ENCODE data around the gene KCTD1.

The KCTD1 gene

DNA sequence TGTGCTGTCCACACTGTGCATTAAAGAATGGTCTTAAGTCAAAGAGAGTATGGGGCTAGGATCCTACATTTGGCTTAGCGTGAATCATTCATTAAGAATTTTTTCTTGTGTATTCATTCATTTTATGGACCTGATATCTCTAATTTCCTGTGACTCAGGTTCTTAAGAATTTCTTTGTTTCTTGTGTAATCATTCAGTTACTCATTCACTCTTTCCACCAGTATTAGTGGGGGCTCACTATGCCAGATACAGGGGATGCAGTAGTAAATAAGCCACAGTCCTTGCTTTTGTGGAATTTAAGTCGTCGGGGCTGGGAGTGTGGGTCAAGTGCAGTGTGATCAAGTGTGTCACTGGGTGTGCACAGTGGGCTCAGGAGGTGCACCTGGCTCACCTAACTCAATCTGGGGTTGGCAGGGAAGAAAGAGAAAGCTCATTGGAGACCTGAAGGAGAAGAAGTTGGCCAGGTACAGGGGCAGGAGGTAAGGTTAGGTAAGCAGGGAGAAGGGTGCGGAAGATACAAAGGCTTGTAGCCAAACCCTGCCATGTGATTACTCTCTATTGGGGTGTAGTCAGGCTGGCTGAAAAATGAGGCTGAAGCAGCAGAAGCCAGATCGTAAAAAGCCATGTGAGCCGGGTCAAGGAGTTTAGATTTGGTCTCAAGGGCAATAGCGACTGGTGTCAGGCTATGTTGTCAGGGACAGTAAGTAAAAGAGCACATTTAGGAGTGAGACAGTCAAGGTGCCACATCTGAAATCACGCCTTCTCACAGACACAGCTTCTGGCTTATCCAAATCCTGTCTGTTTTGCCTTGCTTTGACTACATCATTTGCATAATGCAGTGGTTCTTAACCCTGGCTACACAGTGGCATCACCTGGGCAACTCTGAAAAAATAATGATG is 67.2 kb downstream of the KCTD1 start:
- DNase-seq = no peak

DNA sequence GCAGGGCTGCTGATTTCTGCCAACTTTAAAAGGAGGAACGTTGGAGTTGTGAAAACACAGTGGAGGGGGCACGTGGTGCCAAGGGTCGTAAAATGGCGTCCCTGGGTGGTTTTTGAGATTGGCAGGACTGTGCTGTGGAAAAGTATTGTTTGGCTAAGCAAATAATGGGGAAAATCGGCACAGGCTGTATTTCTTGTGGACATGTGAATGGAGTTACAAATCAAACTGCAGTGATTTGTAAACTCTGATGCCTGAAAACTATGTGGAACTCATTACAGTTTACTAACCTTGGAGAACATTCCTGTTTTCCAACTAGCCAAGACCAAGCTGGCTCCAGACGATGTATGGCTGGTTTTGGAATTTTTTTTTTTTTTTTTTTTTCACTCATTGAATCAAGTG is 68.7 kb downstream of the KCTD1 start:
- no peak for DNase-seq

DNA sequence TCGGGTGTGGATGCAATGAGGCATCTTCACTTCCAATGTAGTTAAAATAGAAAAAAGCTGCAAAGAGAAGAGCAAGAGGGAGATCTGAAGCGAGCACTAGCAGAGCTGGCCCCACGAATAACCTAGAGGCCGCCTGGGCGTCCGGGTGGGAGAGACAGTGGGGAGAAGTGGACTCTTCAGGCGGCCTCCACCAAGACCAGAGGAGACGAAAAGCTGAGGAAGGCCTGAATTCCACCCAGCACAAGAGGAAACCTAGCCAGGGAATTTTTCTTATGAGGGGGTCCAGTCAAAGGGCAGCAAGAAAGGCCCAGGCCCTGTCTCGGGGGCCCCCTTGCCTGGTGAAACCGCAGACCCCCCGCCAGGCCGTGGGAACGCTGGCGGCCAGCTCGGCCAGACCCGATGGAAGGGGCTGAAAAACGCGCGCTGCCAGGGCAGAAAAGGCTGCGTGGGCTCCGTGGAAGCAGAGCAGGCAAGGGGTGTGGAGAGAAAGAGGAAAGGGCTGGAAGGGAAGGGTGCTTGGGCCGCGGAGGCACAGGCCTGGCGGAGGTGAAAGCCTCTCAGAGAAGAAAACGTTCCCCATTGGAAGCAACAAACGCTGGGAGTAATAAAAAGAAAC is 69.2 kb downstream of the KCTD1 start:
- DNase-seq = no peak

DNA sequence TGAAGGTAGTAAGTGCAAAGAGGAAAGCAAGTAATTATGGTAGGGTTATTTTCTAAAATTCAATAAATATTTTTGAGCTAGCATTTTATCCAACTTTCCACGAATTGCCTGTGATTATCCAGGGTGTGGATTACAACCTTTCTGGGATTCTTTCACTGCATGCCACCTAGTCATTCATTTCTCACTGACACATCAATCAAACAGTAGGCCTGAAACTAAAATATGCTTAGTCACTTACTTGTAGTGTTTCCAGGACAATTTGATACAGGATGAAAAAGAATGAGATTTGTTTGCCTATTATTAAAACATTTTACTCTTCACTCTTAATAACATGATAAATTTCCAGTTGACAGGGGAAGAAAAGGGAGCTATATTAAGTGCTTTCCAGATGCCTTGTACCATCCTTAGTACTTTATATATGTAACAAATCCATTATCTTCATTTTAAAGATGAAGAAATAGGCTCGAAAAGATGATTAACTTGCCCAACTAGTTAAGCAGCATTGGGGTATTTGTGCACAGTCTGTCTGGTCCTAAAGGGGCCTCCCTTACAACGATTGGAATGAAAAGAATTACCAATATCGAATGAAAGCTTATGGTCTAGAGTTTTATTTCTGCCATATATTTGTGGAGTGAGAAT is 70.4 kb downstream of the KCTD1 start:
- no peak for DNase-seq

DNA sequence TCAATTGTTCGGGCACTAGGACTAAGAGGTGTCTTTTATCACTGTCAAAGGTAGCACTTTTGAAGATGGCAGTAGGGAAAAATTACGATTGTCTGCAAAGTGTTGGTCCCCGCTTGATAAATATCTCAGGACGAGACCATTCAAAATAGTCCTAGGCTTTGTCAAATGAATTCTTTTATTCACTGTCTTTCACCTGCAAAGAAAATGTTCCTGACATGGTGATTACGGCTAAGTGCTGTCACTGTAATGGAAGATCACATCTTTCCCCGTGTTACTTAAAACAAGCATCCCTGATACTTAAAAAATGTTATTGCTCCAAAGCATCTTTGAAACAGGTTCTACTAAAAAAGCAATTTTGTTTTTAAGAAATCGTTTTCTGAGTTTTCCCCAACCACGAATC is 71.7 kb downstream of the KCTD1 start:
- no peak for DNase-seq

DNA sequence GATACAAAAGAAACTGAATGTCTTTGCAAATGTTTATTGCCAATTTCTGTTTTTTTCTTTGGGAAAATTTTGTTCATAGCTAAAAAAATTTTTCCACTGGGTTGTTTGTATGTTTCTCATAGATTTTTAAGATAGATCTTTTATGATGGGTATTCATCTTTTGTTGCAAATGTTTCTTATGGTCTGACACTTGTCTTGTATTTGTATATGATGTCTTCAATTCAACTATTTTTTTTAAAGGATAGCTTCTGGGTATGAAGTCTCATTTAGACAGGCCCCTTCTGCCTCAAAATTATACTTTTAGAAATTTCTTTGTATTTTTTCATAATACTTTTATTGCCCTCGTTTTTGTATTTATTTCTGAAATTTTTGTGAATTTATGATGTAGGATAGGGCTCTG is 73.8 kb downstream of the KCTD1 start:
- DNase-seq = no peak

DNA sequence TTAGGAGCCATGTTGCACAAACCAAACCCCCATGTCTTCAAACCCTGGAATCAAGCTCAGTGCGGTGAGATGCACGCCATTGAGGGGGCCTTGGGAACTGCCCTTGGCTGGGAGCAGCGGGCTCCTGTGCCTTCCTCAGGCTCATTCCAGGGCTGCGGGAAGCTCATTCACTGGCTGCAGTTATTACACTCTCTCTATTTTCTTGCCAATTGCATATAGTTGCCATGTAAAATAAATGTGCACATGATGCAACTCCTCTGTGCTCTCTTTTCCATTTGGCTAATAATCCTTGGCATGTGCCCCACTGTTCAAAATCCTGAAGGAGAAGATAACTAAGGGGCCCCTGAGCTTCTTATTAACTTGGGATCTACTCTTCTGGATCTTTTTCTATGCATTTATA is 74.7 kb downstream of the KCTD1 start:
- DNase-seq = no peak

DNA sequence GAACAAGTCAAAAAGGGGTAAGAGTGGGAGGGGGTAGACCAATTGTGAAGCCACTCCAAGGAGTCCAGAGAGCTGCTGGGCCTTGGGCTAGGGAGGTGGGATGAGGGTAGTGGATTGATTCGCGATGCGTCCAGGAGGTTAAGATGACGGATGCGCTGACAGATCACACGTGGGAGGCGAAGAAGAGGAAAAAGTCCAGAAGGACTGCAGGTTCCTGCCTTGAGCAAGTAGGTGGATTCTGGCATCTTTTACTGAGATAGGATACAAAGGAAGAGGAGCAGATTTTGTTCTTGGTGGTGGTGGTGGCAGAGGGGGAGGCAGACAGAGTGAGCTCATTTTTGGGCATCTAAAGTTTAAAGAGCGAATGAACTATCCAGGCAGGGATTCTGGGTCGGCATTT is 76.5 kb downstream of the KCTD1 start:
- no peak for DNase-seq

DNA sequence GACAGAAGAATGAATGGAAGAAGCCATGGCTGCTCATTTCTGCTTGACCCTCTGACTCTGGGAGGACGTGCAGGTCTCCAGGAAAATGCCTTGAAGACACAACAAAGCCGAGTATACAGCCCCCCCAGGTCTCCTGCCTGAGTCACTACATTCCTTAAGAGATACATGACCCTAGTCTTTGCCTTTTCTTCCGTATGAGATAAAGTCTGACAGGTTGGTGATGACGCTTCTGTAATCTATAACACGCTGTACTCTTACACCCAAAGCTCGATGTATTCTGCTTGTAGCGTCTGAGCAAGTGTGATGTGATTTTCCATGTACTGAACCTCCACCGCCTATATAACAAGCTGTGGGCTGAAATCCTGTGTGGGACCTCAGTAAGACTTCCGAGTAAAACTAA is 77.3 kb downstream of the KCTD1 start:
- DNase-seq = no peak

DNA sequence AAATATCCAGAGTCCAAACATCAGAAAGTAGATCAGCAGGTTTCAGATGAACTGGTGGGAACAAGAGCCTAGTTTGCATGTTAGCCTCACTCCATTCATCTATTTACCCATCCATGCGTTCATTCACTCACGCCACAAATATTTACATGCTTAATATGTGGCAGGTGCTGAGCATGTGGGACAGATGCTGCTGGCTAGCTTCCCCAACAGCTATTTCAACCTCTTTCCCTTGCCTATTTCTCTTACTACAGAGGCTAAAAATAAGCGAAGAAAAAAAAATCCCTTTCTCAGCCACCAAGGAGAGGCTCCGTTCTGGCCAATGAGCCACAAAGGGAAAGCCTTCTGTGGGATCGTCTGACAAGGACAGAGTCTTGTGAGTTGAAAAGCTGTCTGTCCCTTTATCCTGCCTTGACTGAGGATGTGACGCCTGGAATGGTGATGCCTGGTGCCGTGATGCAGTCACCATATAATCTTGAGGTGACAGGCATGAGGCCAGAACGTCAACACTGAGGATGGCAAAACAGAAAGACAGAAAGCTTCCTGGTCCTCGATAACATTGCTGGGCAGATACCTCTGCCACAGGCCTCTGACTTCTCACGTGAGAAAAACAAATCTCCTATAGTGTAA is 78.2 kb downstream of the KCTD1 start:
- DNase-seq = no peak

DNA sequence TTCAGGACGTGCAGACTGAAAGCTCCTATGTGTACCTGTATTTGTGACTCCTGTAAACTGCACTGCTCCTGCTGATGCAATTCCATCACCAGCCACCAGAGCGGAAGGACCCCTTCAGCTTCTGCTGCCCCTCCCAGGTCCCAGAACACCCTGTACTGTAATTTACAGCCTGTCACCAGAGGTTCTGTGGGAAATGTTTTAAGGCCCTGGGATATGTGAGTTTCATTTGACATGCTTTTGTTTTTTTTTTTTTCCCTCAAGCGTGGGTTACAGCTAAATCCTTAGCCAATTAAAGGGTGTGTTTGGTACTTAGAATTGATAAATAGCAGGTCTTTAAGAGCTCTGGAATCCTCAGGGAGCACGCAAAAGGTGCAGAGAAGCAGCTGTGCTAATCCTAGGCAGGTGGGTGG is 79.4 kb downstream of the KCTD1 start:
- DNase-seq = no peak

DNA sequence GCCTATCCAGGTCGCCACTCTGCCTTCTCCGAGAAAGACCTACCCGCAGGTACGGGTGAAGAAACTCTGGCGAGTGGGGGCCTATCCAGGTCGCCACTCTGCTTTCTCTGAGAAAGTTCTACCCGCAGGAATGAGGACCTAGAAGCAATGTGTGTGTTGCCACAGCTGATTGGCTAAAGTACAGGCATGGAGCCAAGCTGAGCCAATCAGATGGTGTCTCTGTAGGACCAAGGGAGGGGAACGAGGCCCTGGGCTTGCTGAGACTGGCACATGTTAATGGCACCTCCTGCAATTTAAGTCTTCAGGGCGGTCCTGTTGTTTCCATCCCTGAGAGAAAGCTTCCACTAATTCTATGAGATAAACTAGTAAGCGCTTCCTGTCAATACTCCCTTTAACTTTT is 82.3 kb downstream of the KCTD1 start:
- no peak for DNase-seq

DNA sequence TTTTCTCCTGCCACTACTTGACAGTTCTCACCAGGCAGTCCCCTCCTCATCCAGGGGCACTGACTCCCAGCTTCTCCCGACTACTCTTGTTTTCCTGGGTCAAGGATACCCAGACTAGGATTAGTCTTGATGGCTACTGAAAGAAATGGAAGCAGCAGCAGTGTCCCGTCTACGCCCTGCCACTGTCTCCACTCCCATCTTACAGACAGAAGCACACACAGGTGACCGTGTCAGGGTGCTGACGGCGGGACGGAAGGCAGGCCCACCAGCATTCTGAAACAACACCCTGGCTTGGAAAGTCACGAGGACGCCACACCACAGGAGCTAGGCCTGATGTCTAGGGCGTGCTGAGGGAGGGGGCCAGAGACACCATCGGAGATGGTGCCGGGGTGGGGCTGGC is 82.9 kb downstream of the KCTD1 start:
- no peak for DNase-seq

DNA sequence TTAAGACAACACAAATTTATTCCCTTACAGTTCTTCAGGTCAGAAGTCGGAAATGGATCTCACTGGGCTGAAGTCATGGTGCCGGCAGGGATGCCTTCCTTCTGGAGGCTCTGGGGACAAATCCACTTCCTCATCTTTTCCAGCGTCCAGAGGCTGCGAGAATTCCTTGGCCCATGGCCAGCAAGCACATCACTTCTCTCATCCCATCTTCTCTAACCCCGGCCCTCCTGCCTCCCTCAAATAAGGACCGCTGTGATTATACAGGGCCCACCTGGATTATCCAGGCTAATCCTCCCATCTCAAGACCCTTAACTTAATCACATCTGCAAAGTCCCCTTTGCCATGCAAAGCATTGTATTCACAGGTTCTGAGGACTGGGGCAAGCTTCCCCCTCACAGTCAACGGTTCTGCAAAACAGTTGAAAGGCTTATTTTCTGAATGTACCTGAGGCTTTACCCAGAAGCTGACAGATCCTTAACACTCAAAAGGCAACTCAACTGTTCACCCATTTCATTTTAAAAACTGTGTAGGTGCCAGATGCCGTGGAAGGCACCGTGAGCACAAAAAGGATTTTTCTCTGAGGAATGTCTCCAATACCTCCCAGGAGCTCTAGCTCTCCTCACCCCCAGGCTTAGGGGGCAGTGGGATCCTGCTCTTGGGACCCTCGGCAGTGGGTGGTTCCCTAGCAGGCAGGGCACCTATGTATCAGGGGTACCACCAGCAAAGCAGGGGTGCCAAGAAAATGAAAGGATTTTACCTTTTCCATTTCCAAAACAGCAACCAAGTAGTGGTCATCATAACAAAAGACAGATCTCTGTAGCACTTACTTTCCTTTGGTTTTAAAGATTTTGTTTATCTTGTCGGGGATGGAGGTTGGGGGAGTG is 84.0 kb downstream of the KCTD1 start:
- DNase-seq = no peak

DNA sequence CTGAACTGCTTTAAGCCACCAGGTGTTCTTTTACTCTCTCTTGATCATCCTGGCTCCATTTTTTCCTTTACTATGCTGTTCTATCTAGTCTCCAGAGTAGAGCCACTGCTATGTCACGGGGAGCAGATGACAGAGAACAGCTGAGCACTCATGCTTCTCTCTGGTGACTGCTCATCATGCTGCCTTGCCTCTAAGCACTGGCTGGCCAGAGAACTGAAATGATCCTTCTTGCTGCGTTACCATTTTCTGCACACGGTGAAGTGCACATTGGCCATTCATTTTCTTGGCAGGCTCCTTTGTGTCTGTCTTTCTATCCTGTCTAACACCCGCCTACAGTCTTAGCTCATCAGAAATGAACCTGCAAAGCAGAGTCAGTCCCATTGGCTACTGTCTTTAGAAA is 86.0 kb downstream of the KCTD1 start:
- no peak for DNase-seq

DNA sequence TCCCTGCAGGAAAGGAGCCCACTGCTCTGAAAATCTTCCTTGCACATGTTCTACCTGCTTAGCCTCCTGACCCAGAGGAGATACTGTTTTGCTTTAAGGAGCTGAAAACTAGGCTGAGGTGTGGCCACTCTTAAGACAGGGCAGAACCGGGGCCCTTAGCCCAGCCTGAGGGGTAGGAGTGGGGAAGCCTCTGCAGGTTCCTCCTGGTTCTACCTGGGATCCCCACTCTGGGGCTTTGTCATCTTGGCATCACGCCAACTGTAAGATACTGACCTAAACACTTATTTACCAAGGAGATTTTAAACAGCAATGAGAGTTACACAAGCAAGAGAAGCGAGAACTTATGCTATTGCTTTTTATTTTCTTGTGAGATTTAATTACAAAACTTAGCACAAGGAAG is 86.9 kb downstream of the KCTD1 start:
- no peak for DNase-seq

DNA sequence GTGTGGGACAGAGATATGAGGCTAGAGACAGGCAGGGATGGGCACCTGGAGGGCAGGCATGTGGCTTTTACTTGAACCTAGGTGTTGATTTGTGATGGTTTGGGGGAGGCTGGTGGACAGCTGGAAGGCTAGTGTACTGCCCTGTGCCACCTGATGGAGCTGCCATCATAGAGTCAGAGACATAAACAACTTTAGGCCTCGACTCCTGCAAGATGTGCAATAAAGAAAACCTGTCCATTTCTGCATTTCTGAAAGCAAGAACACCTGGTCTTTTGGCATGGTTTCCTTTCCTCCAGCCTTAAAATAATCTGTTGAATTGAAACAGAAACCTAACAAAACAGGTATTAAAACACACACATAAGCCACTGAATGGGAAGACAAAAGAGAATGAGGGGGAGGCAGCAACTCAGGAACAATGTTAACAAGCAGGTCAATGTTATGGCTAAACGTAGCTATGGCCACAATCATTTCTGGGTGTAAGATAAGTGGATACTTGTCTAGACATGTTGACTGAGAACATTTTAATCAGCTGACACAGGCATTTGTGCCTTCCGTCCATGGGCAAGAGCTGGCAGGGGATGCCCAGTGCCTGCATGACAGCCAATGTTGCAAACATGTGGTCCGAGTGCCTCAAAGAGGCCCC is 87.8 kb downstream of the KCTD1 start:
- no peak for DNase-seq

DNA sequence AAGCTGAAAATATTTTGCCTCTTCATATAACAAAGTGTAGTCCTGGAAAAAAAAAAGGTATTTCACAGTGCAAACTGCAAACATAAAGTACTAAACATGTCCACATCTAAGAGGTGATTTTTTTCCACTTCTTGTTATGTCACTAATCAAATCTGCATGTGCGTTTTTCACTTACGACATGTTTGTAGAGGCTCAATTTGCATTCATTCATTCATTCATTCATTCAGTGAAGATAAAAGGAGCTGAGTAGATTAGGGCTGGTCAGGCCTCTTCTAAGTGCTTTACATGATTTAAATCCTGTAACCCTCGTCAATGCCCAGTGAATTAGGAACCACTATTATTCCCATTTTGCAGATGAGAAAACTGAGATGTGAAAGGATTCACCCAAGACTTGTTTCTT is 88.5 kb downstream of the KCTD1 start:
- DNase-seq = no peak

DNA sequence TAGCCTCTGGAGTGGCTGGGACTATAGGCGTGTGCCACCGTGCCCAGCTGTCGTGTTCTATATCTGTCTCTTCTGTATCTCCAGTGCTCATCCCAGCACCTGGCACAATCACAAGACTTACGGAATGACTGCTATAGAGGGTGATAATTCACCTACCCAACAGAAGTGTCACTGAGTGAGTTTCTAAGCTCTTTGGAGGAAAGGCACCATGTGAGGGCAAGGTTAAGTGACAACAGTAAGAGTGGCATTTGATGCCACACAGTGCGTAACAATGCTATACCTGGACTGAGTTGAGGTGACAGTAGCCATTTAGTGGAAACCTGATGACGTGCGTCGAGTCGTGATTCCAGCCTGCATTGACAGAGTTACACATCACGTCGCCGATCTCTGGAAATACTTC is 89.0 kb downstream of the KCTD1 start:
- no peak for DNase-seq

DNA sequence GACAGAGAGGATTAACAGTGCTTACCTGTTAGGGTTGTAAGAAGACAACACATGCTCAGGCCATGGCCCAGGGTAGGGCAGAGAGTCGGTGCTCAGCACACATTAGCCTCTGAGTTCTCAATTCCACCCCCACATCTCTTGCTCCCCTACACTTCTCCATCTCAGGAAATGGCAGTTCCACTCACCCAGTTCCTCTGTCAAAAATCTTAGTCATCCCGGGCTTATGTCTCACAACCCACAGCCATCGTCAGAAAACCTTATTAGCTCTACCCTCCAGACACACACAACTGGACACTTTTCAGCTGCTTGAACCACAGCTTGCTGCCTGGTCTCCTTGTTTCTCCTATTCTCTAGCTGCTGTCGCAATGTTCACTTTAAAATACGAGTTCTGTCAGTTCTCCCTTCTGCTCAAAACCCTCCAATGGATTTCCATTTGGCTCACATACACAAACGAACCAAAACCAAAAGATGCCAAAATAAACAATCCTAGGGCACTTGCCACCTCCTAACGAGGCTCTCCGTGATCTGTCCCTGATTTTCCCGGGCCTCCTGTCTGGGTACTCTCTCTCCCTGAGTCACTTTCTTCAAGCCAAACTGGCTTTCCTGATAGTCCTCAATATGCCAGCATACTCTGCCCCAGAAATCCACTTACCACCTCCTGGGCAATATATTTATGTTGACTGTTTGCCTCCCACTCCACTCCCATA is 89.7 kb downstream of the KCTD1 start:
- DNase-seq = no peak

DNA sequence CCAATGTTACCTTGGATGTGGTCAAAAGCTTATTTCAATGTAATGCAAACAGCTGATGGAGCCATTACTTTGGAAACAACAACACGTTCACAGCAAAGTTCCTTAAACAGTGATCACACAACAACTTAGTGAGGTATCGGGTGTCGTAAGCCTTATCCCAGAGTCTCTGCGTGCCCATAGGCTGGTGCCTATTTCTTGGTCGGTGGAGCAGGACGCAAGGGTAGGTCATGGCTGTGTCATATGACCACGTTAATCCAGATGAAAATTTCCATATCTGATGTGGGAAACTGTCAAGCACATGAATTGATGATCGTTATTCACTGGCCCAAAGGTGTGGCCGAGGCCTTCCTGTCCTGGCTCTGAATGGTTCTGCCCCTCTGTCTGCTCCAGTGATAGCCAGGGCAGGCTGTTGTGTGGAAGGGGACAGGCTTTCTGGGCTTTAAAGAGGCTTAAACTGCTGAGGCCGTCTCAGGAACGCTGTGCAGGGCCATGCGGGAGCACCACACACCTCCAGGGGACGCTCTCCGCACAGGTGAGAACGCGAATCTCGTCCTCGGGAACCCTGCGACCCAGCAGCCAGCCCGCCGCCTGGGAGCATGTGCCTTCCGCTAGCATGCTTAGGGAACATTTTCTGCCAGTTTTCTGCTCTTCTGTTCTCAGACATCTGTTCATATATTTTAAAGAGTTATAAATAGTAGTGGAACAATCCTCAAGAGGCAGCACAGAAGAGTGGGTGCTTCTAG is 90.6 kb downstream of the KCTD1 start:
- DNase-seq = no peak
